ENCODE data around the gene ECHS1.
"Not testable (repeated sequence)": the region's sequence is repeated elsewhere in the genome, so short reads cannot be mapped to it uniquely, and the experiment has no call there.

Gene ECHS1

DNA sequence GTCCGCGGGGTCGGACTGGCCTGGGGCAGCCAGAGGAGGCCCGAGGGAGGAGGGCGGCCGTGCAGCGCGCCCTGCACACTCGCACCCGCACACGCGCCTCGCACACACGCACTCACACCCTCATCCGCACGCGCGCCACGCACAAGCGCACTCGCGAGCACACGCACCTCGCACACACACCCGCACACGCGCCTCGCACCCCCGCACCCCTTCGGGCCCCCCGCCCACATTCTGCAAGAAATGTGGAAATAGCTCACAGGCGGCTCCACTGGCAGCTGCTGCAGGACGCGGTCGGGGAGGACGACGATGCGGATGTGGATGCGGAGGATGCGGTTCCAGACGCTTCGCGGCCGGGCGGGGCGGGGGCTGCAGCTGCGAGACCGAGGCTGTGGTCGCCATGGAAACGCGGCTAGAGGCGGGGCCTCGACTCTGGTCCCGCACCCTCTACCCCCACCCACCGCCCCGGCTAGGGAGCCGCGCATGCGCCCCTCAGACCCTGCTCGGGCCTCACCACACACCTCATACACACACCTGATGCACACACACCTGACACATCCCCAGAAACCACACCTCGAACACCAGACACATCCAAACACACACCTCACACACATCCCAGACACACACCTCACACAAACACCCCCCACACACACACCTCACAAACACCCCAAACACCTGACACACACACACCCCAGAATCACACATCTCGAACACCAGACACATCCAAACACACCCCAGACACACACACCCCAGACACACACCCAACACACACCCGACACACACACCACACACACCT lies 36.4 kb downstream of the ECHS1 start, which contains the start of gene CALY:
CALY (minus strand) TSS at position 320 of the 793 bp plus-strand sequence. CDS start 7,907 bp downstream, outside the sequence.
- peak; percentile 39 for DNase-seq

- DNase-seq = no peak
Observed at GRCh38 chr10:133336118-133336576, 37.0 kb downstream of the ECHS1 start.

DNA sequence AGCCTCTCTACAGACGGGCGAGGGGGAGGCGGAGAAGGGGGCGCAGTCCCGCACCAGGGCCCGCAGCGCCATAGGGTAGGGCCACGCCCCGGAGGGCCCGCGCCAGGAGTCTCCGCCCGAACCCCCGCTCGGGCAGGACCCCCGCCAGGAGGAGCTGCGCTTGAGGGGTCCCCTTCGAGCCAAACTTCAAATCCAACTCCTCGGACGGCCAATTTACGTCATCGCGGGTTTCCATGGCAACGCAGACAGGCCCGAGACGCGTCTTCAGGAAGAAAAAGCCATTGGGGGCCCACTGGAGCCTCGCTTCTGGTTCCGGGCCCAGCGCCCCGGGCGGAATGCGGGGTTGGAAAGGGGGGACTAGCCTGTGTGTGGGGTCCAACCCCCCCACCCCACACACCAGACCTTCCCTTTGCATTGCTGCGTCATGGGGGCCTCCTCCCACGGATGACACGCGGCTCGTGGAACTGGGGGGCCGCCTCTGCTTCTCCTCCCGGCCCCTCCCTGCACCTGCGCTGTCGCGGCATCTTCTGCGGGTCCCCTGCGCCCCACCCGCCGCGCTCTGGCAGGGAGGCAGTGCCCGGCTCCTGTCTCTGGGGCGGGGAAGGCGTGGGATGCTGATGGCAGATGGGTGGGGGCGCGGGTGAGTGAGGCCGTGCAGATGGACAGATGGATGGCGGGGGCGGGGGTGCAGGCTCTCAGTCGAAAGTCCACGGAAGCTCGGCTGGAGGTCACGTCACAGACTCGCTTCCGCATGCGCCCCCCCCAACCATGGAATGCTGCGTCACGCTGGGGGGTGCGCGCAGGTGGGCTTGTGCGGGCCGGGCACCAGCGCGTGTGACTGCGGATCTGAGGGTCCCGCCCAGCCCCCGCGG lies 37.7 kb downstream of the ECHS1 start:
- DNase-seq = no peak

GRCh38 chr10:133334503-133335245 lies 38.5 kb downstream of the ECHS1 start:
- no peak for DNase-seq

DNA sequence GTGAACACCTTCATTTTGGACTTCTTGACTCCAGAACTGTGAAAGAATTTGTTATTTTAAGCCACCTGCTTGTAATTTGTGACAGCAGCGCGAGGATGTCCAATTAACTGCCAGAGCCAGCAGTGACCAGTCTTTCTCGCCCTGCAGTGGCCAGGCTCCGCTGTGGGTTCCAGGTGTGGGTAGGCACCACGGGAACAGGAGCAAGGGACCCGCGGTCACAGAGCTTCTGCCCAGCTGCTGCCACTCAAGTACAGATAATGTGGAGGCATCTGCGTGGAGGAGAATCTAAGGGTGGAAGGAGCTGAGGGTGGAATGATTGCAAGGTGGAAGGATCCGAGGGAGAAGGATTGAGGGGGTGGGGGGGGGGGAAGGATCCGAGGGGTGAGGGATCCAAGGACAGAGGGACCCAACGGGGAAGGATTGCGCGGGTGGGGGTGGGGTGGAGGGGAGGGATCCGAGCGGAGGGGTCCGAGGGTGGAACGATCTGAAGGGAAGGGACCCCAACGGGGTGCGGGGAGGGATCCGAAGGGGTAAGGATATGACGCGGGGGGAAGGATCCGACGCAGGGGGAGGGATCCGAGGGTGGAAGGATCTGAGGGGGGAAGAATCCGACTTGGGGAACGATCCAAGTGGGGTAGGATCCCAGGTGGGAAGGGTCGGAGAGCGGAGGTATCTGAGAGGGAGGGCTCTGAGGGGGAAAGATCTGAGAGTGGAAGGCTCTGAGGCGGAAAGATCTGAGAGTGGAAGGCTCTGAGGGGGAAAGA lies 40.0 kb downstream of the ECHS1 start:
- no peak for DNase-seq

- DNase-seq = peak; percentile 70
Observed at GRCh38 chr10:133329491-133330202, 43.5 kb downstream of the ECHS1 start.

- DNase-seq = no peak
Observed at GRCh38 chr10:133328358-133329343, 44.5 kb downstream of the ECHS1 start.

- DNase-seq = no peak
Observed at GRCh38 chr10:133327651-133328357, 45.4 kb downstream of the ECHS1 start.

GRCh38 chr10:133326745-133327650 lies 46.2 kb downstream of the ECHS1 start:
- DNase-seq = no peak

- no peak for DNase-seq
Observed at GRCh38 chr10:133326223-133326551, 47.0 kb downstream of the ECHS1 start.

DNA sequence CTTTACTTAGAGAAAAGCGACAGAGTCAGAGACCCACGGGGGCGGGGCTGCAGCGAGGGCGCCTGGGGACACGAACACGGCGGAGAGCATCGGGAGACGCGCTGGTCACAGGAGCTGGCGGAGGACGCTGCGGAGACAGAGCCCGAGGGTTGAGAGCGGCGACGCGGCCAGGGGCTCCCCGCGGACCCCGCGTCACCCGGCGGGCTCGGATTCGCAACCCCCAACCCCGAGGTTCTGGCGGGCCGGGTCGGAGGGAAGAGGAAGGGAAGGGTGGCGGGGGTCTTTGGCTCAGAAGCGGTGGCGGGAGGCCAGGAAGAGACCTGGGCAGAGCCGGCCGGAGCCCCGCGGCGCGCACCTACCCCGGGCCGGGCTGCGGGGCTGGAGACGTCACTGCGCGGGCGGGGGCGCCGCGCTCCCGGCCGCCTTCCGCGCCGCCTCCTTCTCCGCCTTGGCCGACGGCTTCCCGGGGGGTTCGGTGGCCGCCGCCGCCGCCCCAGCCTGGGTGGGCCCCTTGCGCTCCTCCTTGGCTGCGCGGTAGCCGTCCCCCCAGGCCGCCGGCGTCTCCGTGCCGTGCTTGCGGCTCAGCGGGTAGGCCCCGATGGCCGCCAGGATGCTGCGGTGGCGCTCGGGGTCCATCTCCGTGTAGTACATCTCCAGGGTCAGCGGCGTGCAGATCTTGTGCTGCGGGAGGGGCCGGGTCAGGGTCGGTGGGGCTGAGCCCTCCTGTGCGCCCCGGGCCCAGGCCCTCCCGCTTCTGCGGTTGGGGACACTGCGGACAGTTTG lies 47.5 kb downstream of the ECHS1 start:
- no peak for DNase-seq

GRCh38 chr10:133324857-133325260 lies 48.3 kb downstream of the ECHS1 start:
- DNase-seq = no peak

- peak; percentile 61 for DNase-seq
Observed at GRCh38 chr10:133324198-133324792, 48.9 kb downstream of the ECHS1 start.

GRCh38 chr10:133322064-133322709 lies 51.0 kb downstream of the ECHS1 start:
- DNase-seq = not testable (repeated sequence)

DNA sequence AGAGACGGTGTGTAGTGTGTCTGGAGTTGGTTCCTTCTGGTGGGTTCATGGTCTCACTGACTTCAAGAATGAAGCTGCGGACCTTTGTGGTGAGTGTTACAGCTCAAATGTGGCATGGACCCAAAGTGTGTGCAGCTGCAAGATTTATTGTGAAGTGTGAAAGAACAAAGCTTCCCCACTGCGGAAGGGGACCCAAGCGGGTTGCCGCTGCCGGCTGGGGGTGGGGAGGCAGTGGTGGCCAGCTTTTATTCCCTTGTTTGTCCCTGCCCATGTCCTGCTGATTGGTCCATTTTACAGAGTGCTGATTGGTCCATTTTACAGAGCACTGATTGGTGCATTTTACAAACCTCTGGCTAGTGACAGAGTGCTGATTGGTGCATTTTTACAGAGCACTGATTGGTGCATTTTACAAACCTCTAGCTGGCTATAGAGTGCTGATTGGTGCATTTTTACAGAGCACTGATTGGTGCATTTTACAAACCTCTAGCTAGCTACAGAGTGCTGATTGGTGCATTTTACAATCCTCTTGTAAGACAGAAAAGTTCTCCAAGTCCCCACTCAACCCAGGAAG lies 52.2 kb downstream of the ECHS1 start:
- not testable (repeated sequence) for DNase-seq

- peak; percentile 24 for DNase-seq
Observed at GRCh38 chr10:133318494-133319127, 54.5 kb downstream of the ECHS1 start.

Data from NCI-H2171 treated with DMSO at 0.1 percent for 48 hours (cell line).